CD4-positive, alpha-beta T cell treated with Interleukin-10 for 1 hour (primary cell): ENCODE results near the gene RUFY4.
"Not testable (repeated sequence)": the region's sequence is repeated elsewhere in the genome, so short reads cannot be mapped to it uniquely, and the experiment has no call there.

Source experiments
- DNase-seq: peaks from one replicate; pipeline ENCODE4 v3.0.0-alpha.2; 2020

RUFY4 gene

GRCh38 chr2:218031771-218032257 lies 37.2 kb upstream of the RUFY4 start:
- DNase-seq = no peak

DNA sequence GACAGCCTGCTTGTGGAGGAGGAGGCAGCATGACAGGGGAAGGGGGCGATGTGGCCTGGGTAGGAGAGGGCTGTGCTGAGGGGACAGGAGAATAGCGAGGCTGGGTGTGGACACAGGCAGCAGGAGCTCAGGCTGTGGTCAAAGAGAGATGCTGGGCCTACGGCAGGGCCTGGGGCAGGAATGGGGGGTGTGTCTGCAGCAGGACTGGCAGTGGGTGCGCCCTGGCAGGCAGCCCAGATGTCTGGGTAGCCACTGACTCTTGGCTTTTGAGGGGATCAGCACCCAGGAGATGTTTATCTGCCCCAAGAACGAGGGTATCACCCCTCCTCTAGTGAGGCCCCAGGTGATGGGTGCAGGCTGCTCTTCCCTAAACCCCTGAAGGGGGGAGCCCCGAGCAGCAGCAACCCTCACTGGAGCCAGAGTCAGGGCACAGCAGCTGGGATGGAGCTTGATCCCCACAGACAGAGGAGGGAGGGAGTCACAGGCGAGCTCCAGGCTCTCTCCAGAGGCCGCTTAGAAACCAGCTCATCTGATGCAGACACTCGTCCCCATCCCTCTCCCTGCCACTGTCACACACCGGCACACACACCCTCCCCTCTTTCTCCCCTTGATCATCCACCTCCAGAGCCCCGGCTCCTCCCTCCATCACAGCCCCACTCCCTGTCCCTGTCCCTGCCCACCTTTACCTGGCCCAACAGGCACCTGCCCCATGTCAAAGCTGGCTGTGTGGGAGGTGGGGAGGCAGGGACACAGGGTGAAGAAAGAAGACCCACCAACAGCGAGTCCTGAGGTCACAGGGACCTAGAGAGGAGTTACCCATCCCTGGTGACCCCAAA lies 36.5 kb upstream of the RUFY4 start:
- no peak for DNase-seq

DNA sequence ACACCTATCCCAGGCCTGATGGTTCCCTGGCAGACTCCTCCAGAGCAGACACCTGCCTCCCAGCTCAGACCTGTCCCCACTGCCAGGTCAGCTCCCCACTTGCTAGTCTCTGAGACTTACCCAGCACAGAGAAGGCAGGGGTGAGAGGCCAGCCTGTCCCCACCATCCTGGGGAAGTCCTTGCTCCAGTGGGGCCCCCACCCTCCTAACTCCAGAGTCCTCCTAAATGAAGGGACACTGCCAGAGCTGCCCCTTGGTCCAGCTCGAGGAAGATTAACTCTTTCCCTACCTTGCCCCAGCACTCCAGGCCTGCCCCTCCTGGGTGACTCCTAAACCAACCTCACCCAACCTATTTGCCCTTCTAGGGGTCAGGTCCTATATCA lies 35.9 kb upstream of the RUFY4 start:
- no peak for DNase-seq

DNA sequence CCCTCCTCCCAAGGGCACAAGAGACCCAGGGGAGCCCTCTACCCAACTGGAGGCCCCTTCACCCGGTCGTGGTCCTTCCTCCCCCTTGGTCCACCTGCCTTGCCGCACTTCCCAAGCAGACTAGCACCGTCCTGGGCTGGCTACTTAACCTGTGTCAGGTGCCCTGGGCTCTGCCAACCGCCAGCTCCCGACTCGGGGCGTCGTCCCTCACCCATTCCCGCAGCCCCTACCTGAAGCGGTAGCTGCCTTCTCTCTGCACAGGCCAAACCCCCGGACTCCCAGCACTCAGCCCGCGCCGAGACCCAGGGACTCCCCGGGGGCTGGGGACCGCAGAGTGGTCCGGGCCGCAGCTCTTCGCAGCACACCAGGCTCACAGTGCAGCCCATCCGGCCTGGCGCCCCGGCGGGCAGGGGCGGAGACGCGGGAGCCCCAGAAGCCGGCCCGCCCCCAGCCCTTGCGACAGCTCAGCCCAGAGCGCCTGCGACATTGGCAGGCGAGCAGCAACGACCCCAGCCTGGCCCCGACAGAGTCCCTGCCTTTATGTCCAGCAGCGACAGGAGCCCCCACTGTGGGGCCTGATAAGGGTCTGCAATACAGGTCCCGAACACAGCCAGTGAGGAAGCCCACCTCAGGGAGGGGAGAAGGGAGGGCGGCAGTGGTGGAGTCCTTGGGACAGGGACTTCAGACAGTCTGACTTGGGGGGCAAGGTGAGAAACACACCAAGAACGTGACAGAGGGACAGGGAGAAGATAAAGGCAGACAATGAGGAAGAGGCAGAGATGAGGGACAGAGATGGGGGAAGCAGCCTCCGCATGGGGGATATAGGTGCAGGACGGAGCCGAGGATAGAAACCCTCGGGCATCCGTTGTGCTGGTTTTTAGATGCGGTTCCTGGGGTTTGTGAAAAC lies 35.2 kb upstream of the RUFY4 start:
- no peak for DNase-seq

DNA sequence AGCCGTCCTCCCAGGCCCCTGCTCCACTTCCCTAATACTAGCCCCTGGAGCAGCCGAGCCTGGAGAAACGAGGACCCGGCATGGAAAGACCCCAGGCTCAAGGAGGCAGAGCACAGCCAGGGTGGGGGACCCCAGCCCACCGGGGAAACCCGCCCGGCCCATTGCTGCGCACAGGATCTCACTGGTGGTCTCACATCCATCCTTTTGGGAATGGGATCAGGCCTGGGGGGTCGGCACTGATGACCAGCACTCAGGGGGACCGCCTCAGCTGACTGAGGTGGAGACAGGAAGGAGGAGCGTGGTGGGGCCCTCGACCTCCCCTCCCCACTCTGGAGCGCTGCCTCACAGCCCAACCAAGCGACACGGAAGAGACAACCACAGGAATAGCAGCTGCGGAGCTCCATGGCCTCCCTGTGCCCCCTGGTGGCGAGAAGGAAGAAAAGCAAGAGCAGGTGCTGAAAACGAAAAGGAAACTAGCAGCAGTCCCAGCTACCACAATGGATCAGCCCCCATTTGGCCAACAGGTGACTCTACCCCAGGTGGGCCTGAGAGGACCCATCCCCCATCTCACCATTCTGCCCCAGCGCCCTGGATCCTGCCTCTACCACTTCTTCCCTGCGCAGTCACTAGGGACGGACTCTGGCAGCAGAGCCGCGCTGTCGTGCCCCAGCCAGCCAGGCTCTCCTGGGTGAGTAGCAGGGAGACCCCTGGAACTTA lies 34.4 kb upstream of the RUFY4 start:
- peak; percentile 82 for DNase-seq

GRCh38 chr2:218035463-218036100 lies 33.5 kb upstream of the RUFY4 start:
- no peak for DNase-seq

DNA sequence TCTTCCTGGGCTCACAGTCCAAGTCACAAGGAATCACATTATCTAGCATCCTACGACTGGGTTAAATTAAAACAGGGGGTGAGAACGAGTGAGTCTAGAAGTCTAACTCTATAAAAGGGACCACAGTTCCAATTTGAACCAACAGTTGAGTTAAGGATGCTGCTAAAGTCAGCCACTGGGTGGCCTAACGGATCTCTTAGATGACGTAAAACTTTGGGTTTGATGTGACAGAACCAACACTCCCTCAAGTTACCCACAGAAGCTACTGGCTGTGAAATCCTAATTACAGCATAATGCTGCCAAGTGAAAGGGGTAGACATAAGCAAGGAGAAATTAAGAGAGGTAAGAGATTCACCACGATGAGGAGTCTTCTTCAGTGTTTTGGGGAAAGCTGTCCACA lies 32.7 kb upstream of the RUFY4 start:
- DNase-seq = no peak

- DNase-seq = no peak
Observed at GRCh38 chr2:218039171-218039570, 29.9 kb upstream of the RUFY4 start.

GRCh38 chr2:218040883-218041282 lies 28.2 kb upstream of the RUFY4 start:
- no peak for DNase-seq

- no peak for DNase-seq
Observed at GRCh38 chr2:218041302-218042168, 27.5 kb upstream of the RUFY4 start.

- no peak for DNase-seq
Observed at GRCh38 chr2:218043100-218043499, 26.0 kb upstream of the RUFY4 start.

DNA sequence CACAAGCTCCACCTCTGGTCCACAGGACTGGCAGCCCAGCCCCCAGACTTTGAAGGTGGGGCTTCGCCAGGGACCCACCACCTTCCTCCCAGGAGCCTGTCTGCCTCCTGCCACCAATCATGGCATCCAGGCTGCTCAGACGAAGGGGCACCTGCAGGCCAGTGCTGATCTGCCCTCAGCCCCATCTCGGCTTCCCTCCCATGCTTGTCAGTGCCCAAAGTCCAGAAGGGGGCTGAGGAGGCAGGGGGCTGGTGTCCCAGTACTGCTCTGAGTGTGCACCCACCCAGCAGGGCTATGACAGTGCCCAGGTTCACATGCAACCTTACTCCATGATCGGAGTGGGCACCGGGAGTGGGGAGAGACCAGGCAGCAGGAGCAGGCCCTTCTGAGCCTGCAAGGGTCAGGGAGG lies 25.3 kb upstream of the RUFY4 start:
- DNase-seq = no peak

DNA sequence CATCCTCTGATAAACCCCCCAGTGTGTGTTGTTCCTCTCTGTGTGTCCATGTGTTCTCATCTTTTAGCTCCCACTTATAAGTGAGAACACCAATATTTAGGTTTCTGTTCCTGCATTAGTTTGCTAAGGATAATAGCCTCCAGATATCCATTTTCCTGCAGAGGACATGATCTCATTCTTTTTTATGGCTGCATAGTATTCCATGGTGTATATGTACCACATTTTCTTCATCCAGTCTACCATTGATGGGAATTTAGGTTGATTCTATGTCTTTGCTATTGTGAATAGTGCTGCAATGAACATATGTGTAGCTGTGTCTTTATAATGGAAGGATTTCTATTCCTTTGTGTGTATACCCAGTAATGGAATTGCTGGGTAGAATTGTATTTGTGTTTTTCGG lies 24.5 kb upstream of the RUFY4 start:
- DNase-seq = not testable (repeated sequence)

DNA sequence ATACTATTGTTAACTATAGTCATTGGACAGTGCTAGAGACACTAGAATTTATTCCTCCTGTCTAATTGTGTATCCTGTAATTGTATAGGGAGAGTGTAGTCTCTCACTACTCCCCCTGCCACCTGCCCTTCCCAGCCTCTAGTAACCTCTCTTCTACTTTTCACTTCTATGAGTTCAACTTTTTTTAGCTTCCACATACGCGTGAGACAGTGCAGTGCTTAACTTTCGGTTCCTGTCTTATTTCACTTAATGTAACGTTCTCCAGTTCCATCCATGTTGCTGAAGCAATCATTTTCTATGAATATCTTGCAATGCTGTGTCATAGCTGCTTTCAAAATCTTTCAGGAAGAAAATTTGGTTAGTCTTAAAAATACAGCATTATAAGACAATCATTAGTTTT lies 22.8 kb upstream of the RUFY4 start:
- no peak for DNase-seq

DNA sequence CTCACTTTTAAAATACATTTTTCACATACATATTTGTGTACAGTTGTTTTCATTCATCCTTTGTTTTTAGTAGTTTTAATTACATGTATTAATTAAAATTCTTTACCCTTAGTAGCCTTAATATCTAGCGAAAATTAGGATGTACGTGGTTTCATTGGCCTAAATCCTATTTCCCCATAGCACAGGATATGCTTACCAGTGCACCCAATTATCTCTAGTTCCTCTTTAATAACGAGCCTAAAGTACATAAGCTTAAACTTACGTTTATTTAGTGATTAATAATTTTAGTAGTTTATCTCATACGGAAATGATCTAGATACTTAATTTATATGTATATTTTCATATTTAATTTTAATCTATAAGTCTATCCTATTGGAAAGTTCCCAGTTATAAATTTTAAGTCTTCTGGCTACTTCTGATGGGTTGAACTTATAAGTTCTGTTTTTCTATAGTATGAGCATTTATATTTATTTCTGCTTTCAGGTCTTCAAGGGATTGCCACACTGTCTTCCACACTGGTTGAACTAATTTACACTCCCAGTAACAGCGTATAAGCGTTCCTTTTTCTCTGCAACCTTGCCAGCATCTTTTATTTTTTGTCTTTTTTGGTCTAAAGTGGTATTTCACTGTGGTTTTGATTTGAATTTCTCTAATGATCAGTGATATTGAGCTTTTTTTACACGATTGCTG lies 21.4 kb upstream of the RUFY4 start:
- DNase-seq = no peak

GRCh38 chr2:218051903-218052302 lies 17.1 kb upstream of the RUFY4 start:
- DNase-seq = no peak

DNA sequence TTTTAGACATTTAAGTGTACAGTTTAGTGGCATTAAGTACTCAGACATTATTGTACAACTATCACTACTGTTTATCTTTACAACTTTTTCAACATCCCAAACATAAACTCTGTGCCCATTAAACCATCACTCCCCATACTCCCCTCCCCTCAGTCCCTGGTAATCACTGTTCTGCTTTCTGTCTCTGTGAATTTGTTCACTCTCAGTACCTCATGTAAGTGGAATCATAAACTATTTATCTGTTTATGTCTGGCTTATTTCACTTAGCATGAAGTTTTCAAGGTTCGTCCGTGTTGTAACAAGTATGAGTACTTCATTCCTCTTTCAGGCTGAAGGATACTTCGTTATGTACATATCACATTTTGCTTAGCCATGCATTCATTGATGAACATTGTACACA lies 9.8 kb upstream of the RUFY4 start:
- no peak for DNase-seq

GRCh38 chr2:218060118-218060517 lies 8.9 kb upstream of the RUFY4 start:
- DNase-seq = no peak

DNA sequence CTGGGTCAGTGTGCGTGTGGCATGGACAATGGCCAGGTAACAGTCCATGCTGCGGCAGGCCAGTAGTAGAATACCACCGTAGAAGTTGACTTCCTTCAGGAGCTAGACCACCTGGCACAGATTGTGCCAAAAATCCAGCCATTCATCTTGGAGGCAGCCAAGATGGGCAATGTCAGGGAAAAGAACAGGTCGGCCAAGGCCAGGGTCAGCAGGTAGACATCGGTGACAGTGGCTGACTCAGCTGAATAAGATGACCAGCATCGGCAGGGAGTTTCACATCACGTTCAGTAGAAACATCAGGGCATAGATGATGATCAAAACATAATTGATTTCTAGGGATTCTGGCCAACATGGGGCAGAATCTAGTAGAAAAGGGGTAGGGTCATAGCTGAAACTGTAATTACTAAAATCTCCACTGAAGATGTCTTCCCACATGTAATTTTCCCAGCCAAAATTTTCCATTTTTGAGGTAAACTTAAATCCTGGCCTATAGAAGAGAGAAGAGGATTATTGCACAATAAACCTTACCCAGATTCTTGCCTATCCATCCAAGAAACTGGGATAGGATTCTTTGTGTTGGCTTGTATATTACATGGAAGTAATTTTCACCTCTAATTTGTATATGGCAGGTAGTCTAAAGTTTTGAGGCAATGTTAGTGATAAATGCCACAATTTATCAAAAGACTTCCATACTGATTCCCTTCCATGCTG lies 7.9 kb upstream of the RUFY4 start:
- DNase-seq = no peak

- peak; percentile 11 for DNase-seq
Observed at GRCh38 chr2:218063486-218063885, 5.6 kb upstream of the RUFY4 start.
